GM08714 (cell line): ENCODE data around the gene CLMN.

Experiments used
- H3K4me3 ChIP-seq: fragments of 200-500 bp; sonication (Bioruptor generic); 2 replicates; pipeline ENCODE4 v1.5.1; 2014; ENCODE audit warnings: mild to moderate bottlenecking, low read length, inconsistent platforms
- ZNF274 ChIP-seq: IDR thresholded peaks from 2 replicates; pipeline ENCODE4 v1.6.1; 2012; ENCODE audit warnings: mild to moderate bottlenecking, low read depth, low read length

Gene CLMN

GRCh38 chr14:95132760-95133159 is 186.9 kb downstream of the CLMN start:
- H3K4me3 ChIP-seq: no peak overlapping the region
- no peak for TF ChIP-seq ZNF274
